Measurements from ENCODE around the gene GABRR1. TPM values are rescaled to one million over a fixed set of nuclear protein-coding genes. Genes with fewer than 3 reads are reported as not detected.

The GABRR1 gene
- polyA plus RNA-seq, 10 donors = 0.24 to 1.6 (median 1.0) TPM

GRCh38 chr6:89216411-89216810 is 747 bp downstream of the GABRR1 start:
- DNase-seq = no peak

- DNase-seq = no peak
These were observed 1.8 kb downstream of the GABRR1 start for GRCh38 chr6:89215391-89215790.

- DNase-seq = no peak
These were observed 3.0 kb downstream of the GABRR1 start for GRCh38 chr6:89214197-89214596.

- no peak for DNase-seq
These were observed 4.7 kb downstream of the GABRR1 start for GRCh38 chr6:89212472-89212871.

GRCh38 chr6:89209457-89209856 is 7.7 kb downstream of the GABRR1 start:
- no peak for DNase-seq

- no peak for DNase-seq
These were observed 8.6 kb downstream of the GABRR1 start for GRCh38 chr6:89208551-89208950.

- DNase-seq = no peak
These were observed 11.3 kb downstream of the GABRR1 start for GRCh38 chr6:89205819-89206218.

- DNase-seq = peak; percentile 41 to 49 (median 43)
These were observed 13.1 kb downstream of the GABRR1 start for GRCh38 chr6:89204096-89204495.

- peak in 1 of 3 donors; percentile 30 for DNase-seq
These were observed 16.4 kb downstream of the GABRR1 start for GRCh38 chr6:89200706-89201215.

GRCh38 chr6:89199579-89199978 is 17.6 kb downstream of the GABRR1 start:
- DNase-seq = no peak

GRCh38 chr6:89198235-89198634 is 18.9 kb downstream of the GABRR1 start:
- DNase-seq = no peak

- DNase-seq = no peak
These were observed 20.0 kb downstream of the GABRR1 start for GRCh38 chr6:89197141-89197540.

GRCh38 chr6:89194559-89194958 is 22.6 kb downstream of the GABRR1 start:
- no peak for DNase-seq

GRCh38 chr6:89190741-89191140 is 26.4 kb downstream of the GABRR1 start:
- no peak for DNase-seq

- no peak for DNase-seq
These were observed 29.7 kb downstream of the GABRR1 start for GRCh38 chr6:89187504-89187903.

GRCh38 chr6:89186762-89187161 is 30.4 kb downstream of the GABRR1 start:
- DNase-seq = no peak

GRCh38 chr6:89184344-89184743 is 32.8 kb downstream of the GABRR1 start:
- DNase-seq = peak in 1 of 3 donors; percentile 34

GRCh38 chr6:89183294-89183693 is 33.9 kb downstream of the GABRR1 start:
- DNase-seq = no peak

GRCh38 chr6:89180971-89181370 is 36.2 kb downstream of the GABRR1 start:
- DNase-seq = peak; percentile 63 to 90 (median 78)

- DNase-seq = no peak
These were observed 37.0 kb downstream of the GABRR1 start for GRCh38 chr6:89180112-89180511.

- no peak for DNase-seq
These were observed 43.5 kb downstream of the GABRR1 start for GRCh38 chr6:89173634-89174033.

GRCh38 chr6:89172131-89172530 is 45.0 kb downstream of the GABRR1 start:
- peak in 2 of 3 donors; percentile 31 to 63 for DNase-seq

- peak in 2 of 3 donors; percentile 44 to 49 for DNase-seq
These were observed 55.1 kb downstream of the GABRR1 start for GRCh38 chr6:89162047-89162371.

GRCh38 chr6:89161326-89162046 is 55.7 kb downstream of the GABRR1 start:
- DNase-seq = peak in 2 of 3 donors; percentile 28 to 51
